Measurements from ENCODE around the gene SLC19A1. TPM values are rescaled to one million over a fixed set of nuclear protein-coding genes. Genes with fewer than 3 reads are reported as not detected.

The SLC19A1 gene
- polyA plus RNA-seq, 1 of the 3 experiments (the other 2 are of a cell fraction), result 15.0 TPM

GRCh38 chr21:45496968-45497845 lies 45.0 kb downstream of the SLC19A1 start:
- WGBS (ENCODE audit: low lambda C conversion rate), result 96% methylated on average over 20 of the region's 22 CpGs
- Histone ChIP-seq H3K4me3 (ENCODE audit: low read depth in 2 of 2, low read length in 1 of 2) (no peak overlapping the region), H3K36me3 (replicated peaks in 1 of 2; ENCODE audit: control insufficient read depth in 1 of 2, insufficient read depth in 2 of 2, low read length in 1 of 2) (peaks cover 5 to 44% of the 10 kb centered on the region in 2 experiments), H3K9ac (no peak overlapping the region), H4K20me1 (ENCODE audit: insufficient read depth) (no peaks in the 10 kb centered on the region), H3K79me2 (ENCODE audit: insufficient read depth) (no peaks in the 10 kb centered on the region), H3K4me2 (no peak overlapping the region), H3K4me1 (ENCODE audit: control insufficient read depth in 1 of 2, insufficient read depth in 2 of 2, low read depth in 1 of 2, low read length in 1 of 2) (no peaks in the 10 kb centered on the region), H3K27me3 (ENCODE audit: insufficient read depth) (no peaks in the 10 kb centered on the region), H3K9me2 (no peaks in the 10 kb centered on the region), H3K9me3 (no peaks in the 10 kb centered on the region), H2AFZ (ENCODE audit: low read depth) (no peak overlapping the region), H3K27ac (ENCODE audit: low read depth in 2 of 2, low read length in 1 of 2) (no peak overlapping the region), H3F3A (replicated peaks; ENCODE audit: insufficient read depth) (peaks cover 2% of the 10 kb centered on the region)
- no peak for DNase-seq
- POLR2A ChIA-PET, result no interaction called here
- TF ChIP-seq CTCF (IDR thresholded peaks at IDR 0.05), result no peak
- CTCF ChIA-PET, result interaction anchor here (0.7 kb wide), 2 partner anchors 9 to 358 kb away, joined by 3 read pairs; no protein-coding TSS in a partner anchor

- Histone ChIP-seq H3K9ac (no peak overlapping the region), H3K9me3 (no peaks in the 10 kb centered on the region), H3K4me1 (ENCODE audit: control insufficient read depth in 1 of 2, insufficient read depth in 2 of 2, low read depth in 1 of 2, low read length in 1 of 2) (no peaks in the 10 kb centered on the region; a peak in 1 of 4 replicates), H3K79me2 (ENCODE audit: insufficient read depth) (no peaks in the 10 kb centered on the region), H3K4me3 (ENCODE audit: low read depth in 2 of 2, low read length in 1 of 2) (no peak overlapping the region), H3K36me3 (replicated peaks in 1 of 2; ENCODE audit: control insufficient read depth in 1 of 2, insufficient read depth in 2 of 2, low read length in 1 of 2) (peaks cover 5 to 51% of the 10 kb centered on the region in 2 experiments), H3K27ac (ENCODE audit: low read depth in 2 of 2, low read length in 1 of 2) (no peak overlapping the region), H3K4me2 (no peak overlapping the region), H2AFZ (ENCODE audit: low read depth) (no peak overlapping the region), H4K20me1 (ENCODE audit: insufficient read depth) (no peaks in the 10 kb centered on the region), H3F3A (replicated peaks; ENCODE audit: insufficient read depth) (no peaks in the 10 kb centered on the region), H3K27me3 (ENCODE audit: insufficient read depth) (no peaks in the 10 kb centered on the region), H3K9me2 (no peaks in the 10 kb centered on the region)
- no peak for DNase-seq
- TF ChIP-seq EP300 (IDR thresholded peaks at IDR 0.05; ENCODE audit: borderline replicate concordance in 1 of 2, low read depth in 1 of 2, low read length in 1 of 2) (no peak), TEAD4 (IDR thresholded peaks at IDR 0.05; ENCODE audit: borderline replicate concordance, insufficient read depth) (no peak), FOXM1 (IDR thresholded peaks at IDR 0.05; ENCODE audit: low read depth) (no peak)
- CTCF ChIA-PET, result interaction anchor here (0.7 kb wide), 2 partner anchors 10 to 357 kb away, joined by 3 read pairs; no protein-coding TSS in a partner anchor
- POLR2A ChIA-PET, result no interaction called here
- WGBS (ENCODE audit: low lambda C conversion rate), result 100% methylated on average over 6 of the region's 18 CpGs
Observed at GRCh38 chr21:45496151-45496967, 45.9 kb downstream of the SLC19A1 start.

Data from SK-N-SH (cell line).